Tibial nerve (tissue), 4 donors: ENCODE measurements around the gene ERN1.

Experiments used
- EP300 ChIP-seq, 2 donors: sonication (generic); formaldehyde crosslinking; IDR thresholded peaks; one replicate each; pipeline ENCODE4 v1.6.1; 2017; ENCODE audit warnings: antibody characterized with exemption in 2 of 2, mild to moderate bottlenecking in 1 of 2
- TF ChIP-seq, protein P1 (sequence below), 5 experiments: fragments of 200-600 bp in 3 of 5; fragments of 450-650 bp in 2 of 5; sonication (generic) in 3 of 5; IDR thresholded peaks; one replicate each; pipeline ENCODE4 v1.5.1; 2016 to 2019; ENCODE audit warnings: antibody characterized with exemption in 5 of 5, mild to moderate bottlenecking in 3 of 5, moderate library complexity in 2 of 5

DNA sequence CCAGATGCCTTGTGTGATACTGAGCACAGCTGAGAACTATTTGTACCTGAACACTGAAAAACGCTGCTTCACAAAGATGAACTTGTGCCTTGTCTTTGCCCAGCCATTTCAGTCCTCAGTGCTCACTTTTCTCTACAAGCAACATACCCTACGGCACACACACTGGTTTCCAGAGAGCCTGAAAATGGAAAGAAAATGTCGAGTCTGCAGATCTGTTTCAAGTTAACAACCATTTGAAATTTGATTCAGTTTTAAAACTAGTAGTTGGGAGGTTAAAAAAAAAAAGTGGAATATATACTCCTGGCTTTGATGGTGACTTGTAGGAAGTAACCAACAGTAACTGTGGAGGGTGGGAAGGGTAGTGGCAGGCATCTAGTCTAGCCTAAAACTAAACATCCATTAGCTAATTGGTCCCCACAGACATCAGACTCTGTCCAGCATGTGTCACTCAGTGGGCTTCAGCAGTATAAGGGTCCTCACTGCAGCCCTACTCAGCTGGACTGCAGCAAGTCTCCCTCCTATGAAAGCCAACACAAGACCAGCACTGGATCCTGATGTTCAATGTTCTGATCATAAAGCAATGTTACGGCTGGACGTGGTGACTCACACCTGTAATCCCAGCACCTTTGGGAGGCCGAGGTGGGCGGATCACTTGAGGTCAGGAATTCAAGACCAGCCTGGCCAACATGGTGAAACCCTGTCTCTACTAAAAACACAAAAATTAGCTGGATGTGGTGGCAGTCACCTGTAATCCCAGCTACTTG lies 27.1 kb downstream of the ERN1 start:
- TF ChIP-seq, protein P1, sequence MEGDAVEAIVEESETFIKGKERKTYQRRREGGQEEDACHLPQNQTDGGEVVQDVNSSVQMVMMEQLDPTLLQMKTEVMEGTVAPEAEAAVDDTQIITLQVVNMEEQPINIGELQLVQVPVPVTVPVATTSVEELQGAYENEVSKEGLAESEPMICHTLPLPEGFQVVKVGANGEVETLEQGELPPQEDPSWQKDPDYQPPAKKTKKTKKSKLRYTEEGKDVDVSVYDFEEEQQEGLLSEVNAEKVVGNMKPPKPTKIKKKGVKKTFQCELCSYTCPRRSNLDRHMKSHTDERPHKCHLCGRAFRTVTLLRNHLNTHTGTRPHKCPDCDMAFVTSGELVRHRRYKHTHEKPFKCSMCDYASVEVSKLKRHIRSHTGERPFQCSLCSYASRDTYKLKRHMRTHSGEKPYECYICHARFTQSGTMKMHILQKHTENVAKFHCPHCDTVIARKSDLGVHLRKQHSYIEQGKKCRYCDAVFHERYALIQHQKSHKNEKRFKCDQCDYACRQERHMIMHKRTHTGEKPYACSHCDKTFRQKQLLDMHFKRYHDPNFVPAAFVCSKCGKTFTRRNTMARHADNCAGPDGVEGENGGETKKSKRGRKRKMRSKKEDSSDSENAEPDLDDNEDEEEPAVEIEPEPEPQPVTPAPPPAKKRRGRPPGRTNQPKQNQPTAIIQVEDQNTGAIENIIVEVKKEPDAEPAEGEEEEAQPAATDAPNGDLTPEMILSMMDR (IDR thresholded peaks at IDR 0.05): no peak
- no peak for TF ChIP-seq EP300 (IDR thresholded peaks at IDR 0.05)
